CMK (cell line): ENCODE measurements around the gene SLC25A5.
"Not testable (repeated sequence)": the region's sequence is repeated elsewhere in the genome, so short reads cannot be mapped to it uniquely, and the experiment has no call there.

Source experiments
- DNase-seq: peaks from one replicate; pipeline ENCODE4 v3.0.0-alpha.2; 2010; ENCODE audit warnings: low read depth

SLC25A5 gene

GRCh38 chrX:119467842-119468550 lies at the start of gene SLC25A5:
TSS of gene SLC25A5 (plus strand) at chrX:119468444. CDS start at chrX:119468516, 72 bp downstream.
- peak; percentile 63 for DNase-seq

DNA sequence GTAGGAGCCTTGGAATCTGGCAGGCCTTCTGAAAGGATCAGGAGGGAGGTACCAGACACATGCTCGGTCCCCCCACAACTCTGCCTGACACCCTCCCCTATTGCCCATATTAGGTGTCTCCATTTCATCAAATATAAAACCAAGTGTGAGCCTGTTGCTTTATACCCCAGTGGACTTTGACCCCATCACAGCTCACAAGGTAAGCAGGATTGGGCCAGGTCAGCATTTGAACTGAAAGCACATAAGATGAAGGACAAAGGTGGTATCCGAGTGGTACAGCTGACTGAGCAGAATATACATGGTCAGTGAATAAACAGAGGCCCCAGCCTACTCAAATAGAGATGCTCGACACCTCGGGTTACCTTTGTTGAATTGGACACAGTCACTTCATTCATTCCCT lies 49.1 kb upstream of the SLC25A5 start:
- DNase-seq = no peak

DNA sequence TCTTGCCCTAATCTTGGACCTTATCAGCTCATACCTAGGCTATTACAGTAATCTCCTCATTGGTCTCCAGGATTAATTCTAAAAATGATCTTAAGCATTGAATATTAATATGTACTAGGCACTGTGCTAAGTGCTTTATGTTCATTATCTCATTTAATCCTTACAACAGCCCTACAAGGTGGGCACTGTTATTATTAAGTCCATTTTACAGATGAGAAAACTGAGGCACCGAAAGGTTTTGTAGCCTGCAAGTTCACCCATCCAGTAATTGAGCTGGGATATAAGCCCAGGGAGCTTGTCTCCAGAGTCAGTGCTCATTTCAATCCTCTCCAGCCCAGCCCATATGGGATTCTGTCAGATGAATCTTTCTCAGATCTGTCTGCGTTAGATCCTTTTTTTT lies 48.3 kb upstream of the SLC25A5 start:
- no peak for DNase-seq

GRCh38 chrX:119421016-119421705 lies 47.1 kb upstream of the SLC25A5 start:
- no peak for DNase-seq

DNA sequence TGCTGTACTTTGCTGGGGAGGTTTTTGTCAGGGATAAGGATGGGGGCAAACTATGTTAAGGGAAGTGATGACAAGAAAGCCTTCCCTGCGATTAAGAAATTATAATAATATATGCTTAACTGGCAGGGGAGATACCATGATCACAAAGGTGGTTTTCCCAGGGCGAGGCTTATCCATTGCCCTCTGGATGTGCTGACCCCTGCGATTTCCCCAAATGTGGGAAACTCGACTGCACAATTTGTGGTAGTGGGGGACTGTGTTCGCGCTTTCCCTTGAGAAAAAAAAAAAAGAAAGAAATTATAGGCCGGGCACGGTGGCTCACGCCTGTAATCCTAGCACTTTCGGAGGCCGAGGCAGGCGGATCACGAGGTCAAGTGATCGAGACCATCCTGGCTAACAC lies 44.6 kb upstream of the SLC25A5 start:
- DNase-seq = no peak

DNA sequence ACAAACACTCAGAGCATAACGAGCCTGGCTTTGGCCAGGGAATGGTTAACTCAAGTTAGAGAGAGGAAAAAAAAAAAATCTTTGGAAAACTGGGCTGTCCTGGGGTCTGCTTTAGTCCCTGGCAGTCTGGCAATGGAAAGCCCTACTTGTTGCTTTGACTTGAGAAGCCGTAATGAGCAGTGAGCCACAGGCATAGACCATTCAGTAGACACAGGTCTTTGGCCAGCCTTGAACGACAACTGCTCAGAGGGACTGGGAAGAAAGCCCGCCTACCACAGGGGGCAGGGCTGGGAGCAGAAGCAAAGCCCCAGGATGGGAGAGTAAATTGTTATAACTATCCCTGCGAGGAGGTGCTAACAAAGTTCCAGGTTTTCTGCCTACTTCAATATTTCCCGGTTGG lies 43.2 kb upstream of the SLC25A5 start:
- no peak for DNase-seq

GRCh38 chrX:119427024-119427794 lies 41.0 kb upstream of the SLC25A5 start:
- DNase-seq = peak; percentile 42

DNA sequence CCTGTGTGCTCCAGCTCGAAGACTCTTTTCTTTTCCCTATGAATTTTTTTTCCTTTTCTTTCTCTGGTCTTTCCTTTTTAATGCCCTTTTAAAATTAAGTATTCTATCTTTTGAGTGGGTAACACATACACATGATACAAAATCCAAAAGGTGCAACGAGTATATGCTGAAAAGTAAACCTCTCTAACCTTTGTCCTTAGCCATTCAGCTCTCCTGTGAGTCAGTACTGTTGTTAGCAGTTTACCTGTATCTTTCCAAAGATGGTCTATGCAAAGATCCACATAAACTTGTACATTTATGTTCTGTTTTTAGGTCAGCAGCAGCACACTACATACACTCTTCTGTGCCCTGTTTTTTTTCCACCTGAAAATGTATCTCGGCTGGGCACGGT lies 40.5 kb upstream of the SLC25A5 start:
- no peak for DNase-seq

DNA sequence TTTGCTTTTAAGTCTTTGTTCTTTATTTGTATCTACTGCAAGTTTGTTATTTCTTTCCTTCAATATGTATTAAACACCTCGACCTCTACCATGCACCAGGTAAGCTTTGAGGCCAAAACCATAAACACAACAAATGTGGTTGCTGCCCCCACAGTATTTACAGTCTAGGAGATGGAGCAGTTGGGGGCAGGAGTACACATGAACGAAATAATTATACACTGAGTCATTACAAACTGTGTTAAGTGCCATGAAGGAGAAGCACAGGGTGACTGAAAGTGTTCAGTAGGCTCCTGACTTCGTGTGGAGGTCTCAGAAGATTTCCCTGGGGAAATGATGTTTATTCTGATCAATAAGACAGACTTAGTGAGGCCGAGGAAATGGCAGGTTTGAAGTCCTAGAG lies 38.8 kb upstream of the SLC25A5 start:
- DNase-seq = no peak

DNA sequence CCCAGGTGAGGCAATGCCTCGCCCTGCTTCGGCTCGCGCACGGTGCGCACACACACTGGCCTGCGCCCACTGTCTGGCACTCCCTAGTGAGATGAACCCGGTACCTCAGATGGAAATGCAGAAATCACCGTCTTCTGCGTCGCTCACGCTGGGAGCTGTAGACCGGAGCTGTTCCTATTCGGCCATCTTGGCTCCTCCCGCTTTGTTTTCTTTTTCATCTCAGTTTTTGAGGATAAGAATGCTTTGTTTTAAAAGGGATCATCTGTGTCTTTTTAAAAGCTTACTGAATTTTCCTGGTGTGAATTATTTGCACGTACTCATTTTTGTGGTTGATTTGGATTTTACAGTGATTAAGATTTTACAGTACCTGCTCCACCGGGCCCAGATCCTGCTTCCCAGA lies 26.9 kb upstream of the SLC25A5 start:
- not testable (repeated sequence) for DNase-seq

- DNase-seq = no peak
Measured at GRCh38 chrX:119442286-119442685, 26.0 kb upstream of the SLC25A5 start.

- DNase-seq = no peak
Measured at GRCh38 chrX:119453202-119453601, 15.0 kb upstream of the SLC25A5 start.

DNA sequence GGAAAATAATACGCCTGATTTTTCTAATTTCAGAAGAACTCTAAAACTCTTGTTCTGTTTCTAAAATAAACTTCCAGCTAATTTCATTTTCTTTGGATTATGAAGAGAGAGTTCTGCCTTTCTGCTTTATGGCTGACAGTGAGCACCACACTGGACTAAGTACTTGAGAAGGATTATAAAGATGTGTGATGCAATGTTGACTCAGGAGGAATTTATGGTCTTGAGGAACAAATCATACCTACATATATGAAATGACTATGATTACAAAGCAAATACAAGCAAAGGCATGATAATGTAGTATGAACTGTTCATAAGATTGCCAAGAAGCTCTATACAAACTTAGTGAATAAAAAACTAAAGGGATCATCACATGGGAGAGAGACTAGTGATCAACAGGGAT lies 13.0 kb upstream of the SLC25A5 start:
- DNase-seq = no peak

GRCh38 chrX:119459181-119459580 lies 9.1 kb upstream of the SLC25A5 start:
- no peak for DNase-seq

DNA sequence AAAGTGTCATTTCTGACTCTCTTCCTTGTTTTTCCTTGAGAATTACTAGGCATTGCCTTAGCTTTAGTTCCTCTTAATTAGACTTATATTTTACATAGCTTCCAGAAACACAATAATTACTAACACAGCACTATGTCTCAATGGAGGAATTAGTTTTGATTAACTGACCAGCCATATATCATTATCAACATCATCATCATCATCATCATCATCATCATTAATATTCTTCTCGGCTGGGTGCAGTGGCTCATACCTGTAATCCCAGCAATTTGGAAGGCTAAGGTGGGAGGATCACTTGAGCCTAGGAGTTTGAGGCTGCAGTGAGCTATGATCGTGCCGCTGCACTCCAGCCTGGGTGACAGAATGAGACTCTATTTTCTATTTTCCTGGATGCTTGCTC lies 2.7 kb upstream of the SLC25A5 start:
- DNase-seq = no peak

GRCh38 chrX:119466970-119467369 lies 1.3 kb upstream of the SLC25A5 start:
- no peak for DNase-seq

DNA sequence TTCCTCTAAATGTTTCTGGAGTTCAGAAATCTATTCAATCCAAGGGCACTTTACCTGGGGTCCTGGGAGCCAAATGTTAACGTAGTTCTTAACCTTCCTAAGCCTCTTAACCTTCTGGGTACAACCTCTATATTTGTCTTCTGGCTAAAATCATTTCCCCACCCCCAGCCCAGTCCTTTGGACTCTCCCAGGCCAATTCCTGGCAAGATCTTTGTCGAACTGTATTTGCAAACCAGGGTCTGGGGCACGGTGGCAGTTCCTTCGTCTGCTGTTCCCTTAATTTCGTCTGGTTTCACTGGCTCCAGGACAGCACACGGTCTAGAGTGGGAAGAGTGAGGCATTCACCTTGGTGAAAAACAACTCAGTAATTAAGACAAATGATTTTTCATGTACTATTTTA lies 811 bp upstream of the SLC25A5 start:
- DNase-seq = no peak

DNA sequence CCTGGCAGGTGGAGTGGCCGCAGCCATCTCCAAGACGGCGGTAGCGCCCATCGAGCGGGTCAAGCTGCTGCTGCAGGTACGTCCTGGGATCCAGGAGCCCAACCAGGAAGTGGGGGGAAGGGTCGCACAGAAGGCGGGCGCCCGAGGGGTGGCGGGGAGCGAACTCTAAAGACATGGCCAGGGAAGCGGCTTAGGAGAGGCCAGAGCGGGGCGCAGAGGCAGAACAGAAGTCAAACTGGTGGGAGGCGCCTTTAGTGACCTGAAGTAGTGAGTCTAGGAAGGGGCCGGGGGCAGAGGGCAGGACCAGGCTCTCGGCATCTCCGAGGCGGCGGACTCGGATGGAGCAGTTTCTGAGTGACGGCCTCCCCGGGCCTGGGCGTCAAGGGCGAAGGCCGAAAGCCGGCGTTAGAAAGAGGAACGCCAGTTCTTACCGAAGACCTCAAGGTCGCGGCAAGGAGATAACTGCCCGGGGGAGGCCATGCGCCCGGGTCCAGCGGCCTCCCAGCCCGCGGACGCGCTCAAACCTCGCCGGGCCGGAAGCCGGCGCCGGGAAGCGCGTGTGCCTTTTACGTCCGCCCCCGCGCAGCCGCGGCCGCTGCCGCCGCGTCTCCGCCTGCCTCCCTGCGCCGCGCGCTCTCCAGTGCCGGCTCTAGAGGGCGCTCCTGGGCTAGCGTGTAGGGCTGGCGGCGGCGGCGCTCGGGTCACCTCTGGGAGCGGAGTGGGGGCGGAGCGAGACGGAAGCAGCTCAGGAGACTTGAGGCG lies 488 bp downstream of the SLC25A5 start:
- DNase-seq = peak; percentile 55

DNA sequence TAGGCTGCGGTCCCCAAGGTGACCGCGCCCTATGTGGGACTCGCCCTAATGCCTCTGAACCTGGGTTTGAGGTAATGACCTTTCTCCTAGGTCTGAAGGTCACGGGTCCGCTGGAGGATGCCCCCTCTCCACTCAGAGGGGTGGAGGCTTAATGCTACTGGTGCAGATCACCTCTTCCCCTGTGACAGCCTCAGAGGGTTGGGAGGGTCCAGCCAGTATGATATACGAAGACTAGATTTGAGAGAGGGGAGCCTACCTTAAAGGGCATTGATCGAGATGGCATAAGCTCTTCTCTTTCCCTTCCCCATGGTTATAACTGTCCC lies 1.0 kb downstream of the SLC25A5 start:
- DNase-seq = no peak

- no peak for DNase-seq
Measured at GRCh38 chrX:119474615-119475388, 6.6 kb downstream of the SLC25A5 start.

DNA sequence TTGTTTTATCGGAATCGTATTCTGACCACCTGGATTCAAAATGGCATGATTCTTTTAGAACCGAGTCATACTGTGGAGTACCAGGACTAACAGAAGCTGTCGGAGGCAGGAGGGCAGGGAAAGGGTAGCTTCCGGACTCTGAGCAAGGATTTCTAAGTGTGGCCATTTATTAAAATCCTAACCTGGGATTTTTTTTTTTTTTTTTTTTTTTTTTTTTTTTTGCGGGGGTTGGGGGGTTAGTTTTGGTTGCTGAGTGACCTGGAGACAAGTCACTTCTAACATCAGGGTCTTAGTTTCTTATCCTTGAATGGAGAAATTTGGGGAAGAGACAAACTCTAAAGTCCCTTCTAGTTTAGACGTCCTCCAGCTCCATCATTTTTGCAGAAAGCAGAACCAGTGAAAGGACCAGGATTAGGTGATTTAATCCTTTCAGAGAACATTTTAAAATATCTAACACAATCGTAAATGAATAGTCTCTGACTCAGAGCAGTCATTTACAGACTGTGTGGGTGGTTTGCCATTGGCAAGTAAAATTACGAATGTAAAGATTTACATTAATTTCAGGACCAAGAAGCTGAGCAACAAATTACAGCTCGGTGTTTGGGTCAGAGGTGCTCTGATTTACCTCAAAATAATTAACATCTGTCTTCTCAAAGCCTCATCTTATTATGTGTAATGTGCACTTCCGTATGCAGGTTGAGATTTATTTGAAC lies 7.3 kb downstream of the SLC25A5 start:
- DNase-seq = no peak
